Stimulated activated CD4-positive, alpha-beta T cell treated with anti-CD3 and anti-CD28 coated beads, TNF-alpha, amount 100 ng/mL, for 24 hours (primary cell): ENCODE measurements around the gene LRIT1.

Experiments used
- DNase-seq, 3 experiments: peaks; one replicate each; pipeline ENCODE4 v3.0.0-alpha.2; 2020; ENCODE audit warnings: low read depth in 3 of 3

Gene LRIT1

GRCh38 chr10:84214612-84215235, 26.6 kb downstream of the LRIT1 start:
- DNase-seq, result peak in 1 of 3 experiments; percentile 21

- no peak for DNase-seq
Observed at GRCh38 chr10:84214046-84214572, 27.2 kb downstream of the LRIT1 start.

- DNase-seq, result no peak
Observed at GRCh38 chr10:84213076-84213475, 28.3 kb downstream of the LRIT1 start.

GRCh38 chr10:84212014-84212413, 29.3 kb downstream of the LRIT1 start:
- no peak for DNase-seq

- DNase-seq, result no peak
Observed at GRCh38 chr10:84211566-84211965, 29.8 kb downstream of the LRIT1 start.

GRCh38 chr10:84208023-84208422, 33.3 kb downstream of the LRIT1 start:
- DNase-seq, result no peak

GRCh38 chr10:84205853-84206525, 35.4 kb downstream of the LRIT1 start:
- no peak for DNase-seq

- DNase-seq, result peak; percentile 20 to 70 (median 38)
Observed at GRCh38 chr10:84205049-84205852, 36.1 kb downstream of the LRIT1 start.

GRCh38 chr10:84204610-84205009, 36.7 kb downstream of the LRIT1 start:
- no peak for DNase-seq

- DNase-seq, result no peak
Observed at GRCh38 chr10:84204122-84204521, 37.2 kb downstream of the LRIT1 start.

- no peak for DNase-seq
Observed at GRCh38 chr10:84202349-84202748, 39.0 kb downstream of the LRIT1 start.

GRCh38 chr10:84201682-84202081, 39.7 kb downstream of the LRIT1 start:
- no peak for DNase-seq

- DNase-seq, result no peak
Observed at GRCh38 chr10:84201244-84201606, 40.1 kb downstream of the LRIT1 start.

- DNase-seq, result no peak
Observed at GRCh38 chr10:84200537-84201243, 40.7 kb downstream of the LRIT1 start.

GRCh38 chr10:84198206-84198915, 43.0 kb downstream of the LRIT1 start:
- DNase-seq, result no peak

GRCh38 chr10:84197643-84198042, 43.7 kb downstream of the LRIT1 start:
- DNase-seq, result no peak

- no peak for DNase-seq
Observed at GRCh38 chr10:84196941-84197340, 44.4 kb downstream of the LRIT1 start.

GRCh38 chr10:84196083-84196482, 45.3 kb downstream of the LRIT1 start:
- DNase-seq, result no peak

GRCh38 chr10:84195044-84195830, 46.1 kb downstream of the LRIT1 start:
- no peak for DNase-seq

- peak in 1 of 3 experiments; percentile 34 for DNase-seq
Observed at GRCh38 chr10:84194424-84195043, 46.8 kb downstream of the LRIT1 start, which contains the start of gene CDHR1. CDHR1 (plus strand) TSS chr10:84194537; CDS start chr10:84194761, 224 bp downstream.
